GM18507 (cell line): ENCODE results near the gene GATAD2A.
"Not testable (repeated sequence)": the region's sequence is repeated elsewhere in the genome, so short reads cannot be mapped to it uniquely, and the experiment has no call there.

Experiments
- DNase-seq: peaks from one replicate; pipeline ENCODE4 v3.0.0; 2011; ENCODE audit warnings: low read depth; ENCODE audit not compliant: insufficient read length; ENCODE audit errors: extremely low spot score
- FAIRE-seq: peaks from 2 replicates; lab custom pipeline; 2011; peaks lifted over from hg19 to GRCh38; lab: Jason Lieb, UNC

The GATAD2A gene

DNA sequence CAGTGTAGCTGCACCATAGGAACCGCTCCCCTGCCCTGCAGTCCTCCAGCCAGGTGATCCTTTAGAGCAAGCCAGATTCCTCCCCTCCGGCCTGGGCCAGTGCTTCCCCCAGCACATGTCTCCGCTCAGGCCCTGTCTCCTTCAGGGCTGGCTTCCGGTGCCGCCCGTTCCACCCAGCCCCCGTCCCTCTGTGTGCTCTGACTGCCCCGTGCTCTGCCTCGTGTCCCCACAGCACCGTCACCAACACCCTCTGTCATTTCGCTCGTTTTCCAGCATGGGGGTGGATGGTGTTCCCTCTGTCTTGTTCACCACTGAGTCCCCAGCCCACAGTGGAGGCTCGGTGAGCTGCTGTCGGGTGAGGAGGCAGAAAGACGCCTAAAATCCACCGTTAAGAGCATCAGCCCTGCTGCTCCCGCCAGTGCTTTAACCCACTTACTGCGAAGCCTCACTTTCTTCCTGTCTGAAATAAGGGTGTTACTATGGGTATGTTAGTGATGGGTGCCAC lies 55.3 kb downstream of the GATAD2A start:
- DNase-seq (no peak), FAIRE-seq (peak; percentile 73)

DNA sequence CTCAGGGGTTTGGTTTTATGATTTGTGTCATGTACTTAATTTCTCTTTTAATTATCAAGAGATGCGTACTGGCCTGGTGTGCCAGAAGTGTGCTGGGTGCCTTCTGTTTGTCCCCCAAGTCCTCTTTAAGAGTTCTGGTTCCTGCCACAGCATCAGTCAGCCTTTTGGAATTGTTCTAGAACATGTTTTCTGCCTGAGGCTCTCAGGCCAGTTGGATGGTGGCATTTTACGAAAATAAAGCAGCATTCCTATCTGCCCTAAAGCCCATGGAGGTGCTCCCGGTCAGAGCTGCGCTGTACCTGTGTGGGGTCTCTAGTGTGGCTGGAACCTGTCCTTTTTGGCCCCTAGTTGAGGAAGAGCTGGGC lies 55.8 kb downstream of the GATAD2A start:
- DNase-seq (no peak), FAIRE-seq (no peak)

- FAIRE-seq (no peak), DNase-seq (no peak)
Observed at GRCh38 chr19:19461671-19462622, 56.5 kb downstream of the GATAD2A start.

DNA sequence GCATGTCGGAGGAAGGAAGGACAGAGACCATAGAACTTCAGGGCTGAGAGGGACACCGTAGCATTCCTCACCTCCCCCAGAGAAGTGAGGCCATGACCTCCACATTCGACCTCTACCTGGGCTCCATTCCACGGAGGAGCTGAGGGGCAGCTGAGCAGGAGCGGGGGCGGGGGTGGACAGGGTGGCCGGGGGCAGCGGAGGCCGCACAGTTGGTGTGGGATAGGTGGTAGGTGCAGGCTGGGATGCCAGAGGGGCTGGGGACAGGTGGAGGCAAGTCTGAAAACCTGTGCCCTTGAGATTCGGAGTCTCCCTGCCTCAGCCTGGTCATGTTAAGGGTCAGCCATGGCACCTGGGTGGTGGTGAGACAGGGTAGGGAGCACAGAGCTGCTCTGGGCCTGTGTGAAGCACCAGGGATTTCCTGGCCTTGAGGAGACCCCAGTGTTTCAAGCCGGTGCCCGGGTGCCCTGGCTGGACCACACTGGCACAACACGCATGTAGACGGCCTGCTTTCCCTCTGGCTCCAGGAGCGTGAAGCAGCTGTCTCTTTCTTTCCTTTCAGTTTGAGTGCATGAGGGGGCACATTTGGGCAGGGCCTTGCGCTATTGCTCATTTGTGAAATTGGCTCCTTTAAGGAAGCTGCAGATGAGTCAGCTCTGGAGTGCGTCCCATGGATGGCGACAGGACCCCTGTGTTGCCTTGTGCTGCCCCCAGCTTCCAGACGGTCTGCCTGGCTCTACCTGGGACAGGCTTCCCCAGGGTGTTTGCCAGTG lies 58.1 kb downstream of the GATAD2A start:
- DNase-seq: no peak
- no peak for FAIRE-seq

GRCh38 chr19:19464339-19465098 lies 59.0 kb downstream of the GATAD2A start:
- DNase-seq (no peak), FAIRE-seq (no peak)

DNA sequence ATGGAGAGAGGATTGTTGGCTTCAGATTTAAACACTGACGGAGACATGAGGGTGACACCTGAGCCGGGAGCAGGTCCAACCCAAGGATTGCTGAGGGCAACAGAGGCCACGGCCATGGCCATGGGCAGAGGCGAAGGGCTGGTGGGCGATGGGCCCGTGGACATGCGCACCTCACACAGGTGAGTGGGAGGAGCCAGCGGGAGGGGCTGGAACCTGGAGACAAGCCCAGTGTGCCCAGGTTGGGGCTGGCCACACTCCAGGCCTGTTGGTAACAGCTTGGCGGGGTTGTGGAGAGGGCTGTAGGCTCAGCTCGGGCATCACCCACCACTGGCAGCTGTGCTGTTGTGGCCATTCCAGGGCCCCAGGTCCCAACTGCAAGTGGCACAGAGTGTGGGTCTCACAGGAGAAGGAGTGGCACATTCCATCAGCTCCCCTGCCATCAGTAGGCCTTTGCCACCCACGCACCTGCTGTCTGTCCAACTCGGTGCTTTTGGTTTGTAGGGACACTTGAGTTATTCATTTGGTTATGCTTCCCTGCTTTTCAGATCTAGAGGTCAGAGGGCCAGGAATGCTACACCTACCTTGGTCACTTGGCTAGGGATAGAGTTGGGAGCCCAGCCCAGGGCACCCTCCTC lies 60.1 kb downstream of the GATAD2A start:
- no peak for DNase-seq
- FAIRE-seq: no peak

GRCh38 chr19:19466201-19466600 lies 60.7 kb downstream of the GATAD2A start:
- no peak for DNase-seq

DNA sequence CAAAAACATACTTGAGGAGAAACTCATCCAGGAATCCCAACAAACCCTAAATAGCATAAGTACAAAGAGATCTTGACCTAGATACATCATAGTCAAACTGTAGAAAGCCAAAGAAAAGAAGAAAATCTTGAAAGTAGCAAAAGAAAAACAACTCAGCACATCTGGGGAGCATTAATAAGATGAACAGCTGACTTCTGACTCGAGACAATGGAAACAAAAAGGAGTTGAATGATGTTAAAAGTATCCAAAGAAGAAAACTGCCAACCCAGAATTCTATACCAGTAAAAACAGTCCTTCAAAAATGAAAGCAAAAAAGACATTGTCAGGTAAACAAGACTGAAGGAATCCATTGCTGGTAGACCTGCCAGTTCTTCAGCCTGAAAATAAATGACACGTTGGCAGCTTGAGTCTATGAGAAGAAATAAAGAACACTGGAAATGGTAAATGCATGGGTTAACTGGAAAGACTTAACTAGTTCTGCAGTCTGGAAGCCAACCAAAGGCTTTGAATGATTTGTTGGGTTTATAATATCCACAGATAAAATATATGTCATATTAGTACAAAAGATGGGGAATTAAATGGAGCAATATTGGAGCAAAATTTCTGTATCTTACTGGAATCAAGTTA lies 63.1 kb downstream of the GATAD2A start:
- FAIRE-seq (no peak), DNase-seq (no peak)

More at GRCh38 chr19:19466201-19466600, 60.7 kb downstream of the GATAD2A start:
- no peak for FAIRE-seq

DNA sequence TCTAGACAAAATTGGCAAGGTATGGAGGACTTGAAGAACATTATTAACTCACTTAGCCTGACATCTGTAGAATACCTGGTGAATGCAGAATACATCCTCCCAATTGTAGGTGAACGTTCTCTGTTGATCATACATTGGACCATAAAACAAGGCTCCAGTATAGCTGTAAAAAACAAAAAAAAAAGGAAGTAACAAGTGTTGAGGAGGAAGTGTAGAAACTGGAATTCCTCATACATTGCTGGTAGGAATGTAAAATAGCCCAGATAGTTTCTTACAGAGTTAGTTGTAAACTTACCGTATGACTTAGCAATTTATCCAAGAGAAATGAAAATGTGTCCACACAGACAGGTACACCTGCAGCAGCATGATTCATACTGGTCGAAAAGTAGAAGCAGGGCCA lies 65.1 kb downstream of the GATAD2A start:
- no peak for FAIRE-seq
- no peak for DNase-seq

- DNase-seq (no peak), FAIRE-seq (peak; percentile 31)
Observed at GRCh38 chr19:19471682-19472081, 66.2 kb downstream of the GATAD2A start.

- FAIRE-seq: not testable (repeated sequence)
Observed at GRCh38 chr19:19472106-19472505, 66.6 kb downstream of the GATAD2A start.

DNA sequence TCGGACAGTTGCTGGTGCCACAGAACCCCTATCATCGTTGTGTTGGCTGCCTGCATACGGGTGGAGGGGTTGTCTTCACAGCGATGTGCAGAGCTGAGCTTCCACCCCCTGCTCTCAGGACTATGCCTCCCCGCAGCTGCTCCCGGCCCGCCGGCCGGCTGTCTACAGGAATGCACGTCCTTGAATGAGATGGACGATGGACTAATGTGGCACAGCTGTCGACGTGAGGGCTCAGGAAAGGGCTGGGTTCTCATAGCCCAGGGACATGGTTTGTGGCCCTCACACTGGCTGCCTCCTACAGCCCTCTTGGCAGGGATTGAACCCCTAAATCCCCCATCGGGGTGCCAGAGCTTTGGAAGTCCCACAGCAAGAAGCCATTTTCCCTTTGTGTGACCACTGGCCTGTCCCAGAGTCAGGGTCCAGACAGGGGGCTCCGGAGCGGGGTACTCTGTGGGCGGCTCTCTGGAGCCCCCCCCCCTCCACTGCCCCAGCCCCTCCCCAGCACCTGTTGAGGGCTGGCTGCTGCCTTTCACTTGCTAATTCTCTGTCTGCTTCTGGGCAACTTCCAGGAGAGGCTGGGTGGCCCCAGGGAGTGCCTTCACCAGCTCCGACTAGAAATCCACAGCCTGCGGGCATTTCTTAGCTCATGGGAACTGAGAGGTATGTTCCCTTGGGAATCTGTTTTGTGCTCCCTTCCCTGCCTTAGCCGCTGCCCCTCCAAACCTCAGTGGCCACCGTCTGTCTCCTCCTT lies 69.7 kb downstream of the GATAD2A start:
- FAIRE-seq (no peak), DNase-seq (no peak)

More at GRCh38 chr19:19472106-19472505, 66.6 kb downstream of the GATAD2A start:
- not testable (repeated sequence) for DNase-seq

DNA sequence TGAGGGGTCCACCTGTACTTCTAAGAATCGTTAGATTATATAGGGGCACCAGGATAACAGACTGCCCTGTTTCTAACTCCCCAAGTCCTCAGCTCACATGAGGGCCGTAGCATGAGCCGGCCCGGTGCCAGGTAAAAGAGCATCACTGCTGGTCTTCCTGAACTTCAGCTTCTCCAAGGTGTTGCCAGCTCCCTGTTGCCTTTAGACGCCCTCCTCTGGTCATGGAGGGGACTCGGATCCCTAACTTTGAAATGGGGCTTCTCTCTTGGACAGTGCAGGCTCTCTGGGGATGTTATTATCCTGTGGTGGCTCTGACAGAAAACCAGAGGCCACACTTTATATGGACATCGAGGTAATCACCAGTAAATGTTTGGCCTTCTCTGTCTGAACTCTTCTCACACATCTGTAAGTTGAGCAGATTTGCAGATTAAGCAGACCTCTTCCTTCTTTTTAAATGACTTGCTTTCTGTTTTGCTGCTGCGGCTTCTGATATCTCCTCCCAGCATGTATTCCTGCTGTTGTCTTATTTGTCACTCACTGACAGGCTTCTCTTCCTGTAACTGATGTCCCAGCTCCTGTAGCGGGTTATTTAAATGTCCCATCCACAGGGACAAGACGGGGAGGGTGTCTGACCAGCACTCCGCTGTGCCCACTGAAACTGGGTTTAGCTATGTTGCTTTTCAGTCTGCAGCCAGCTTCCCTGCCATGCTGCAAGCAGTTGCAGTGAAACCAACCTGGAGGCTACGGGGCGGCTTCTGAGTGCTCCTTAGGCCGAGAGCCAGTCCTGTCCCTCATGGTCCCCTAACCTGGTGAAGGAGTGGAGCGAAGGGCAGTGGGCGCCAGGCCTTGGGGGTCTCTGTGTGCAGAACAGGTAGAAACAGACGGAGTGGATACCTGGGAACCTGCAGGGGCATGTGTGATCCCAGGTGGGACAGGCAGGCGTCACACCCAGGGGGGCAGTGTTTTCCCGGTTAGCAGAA lies 70.7 kb downstream of the GATAD2A start:
- DNase-seq (no peak), FAIRE-seq (no peak)

GRCh38 chr19:19477705-19478383 lies 72.4 kb downstream of the GATAD2A start:
- FAIRE-seq (no peak), DNase-seq (no peak)

- FAIRE-seq (peak; percentile 75), DNase-seq (no peak)
Observed at GRCh38 chr19:19480688-19481087, 75.2 kb downstream of the GATAD2A start.

- DNase-seq (no peak), FAIRE-seq (no peak)
Observed at GRCh38 chr19:19482809-19483596, 77.5 kb downstream of the GATAD2A start.
